GM21390 (cell line): Measurements from ENCODE around the gene PTPN14.

Experiments used
- ATAC-seq: cut with Tn5 transposase; IDR thresholded peaks from one replicate; pipeline ENCODE4 v1.9.1; 2021; ENCODE audit not compliant: unreplicated experiment

The PTPN14 gene

DNA sequence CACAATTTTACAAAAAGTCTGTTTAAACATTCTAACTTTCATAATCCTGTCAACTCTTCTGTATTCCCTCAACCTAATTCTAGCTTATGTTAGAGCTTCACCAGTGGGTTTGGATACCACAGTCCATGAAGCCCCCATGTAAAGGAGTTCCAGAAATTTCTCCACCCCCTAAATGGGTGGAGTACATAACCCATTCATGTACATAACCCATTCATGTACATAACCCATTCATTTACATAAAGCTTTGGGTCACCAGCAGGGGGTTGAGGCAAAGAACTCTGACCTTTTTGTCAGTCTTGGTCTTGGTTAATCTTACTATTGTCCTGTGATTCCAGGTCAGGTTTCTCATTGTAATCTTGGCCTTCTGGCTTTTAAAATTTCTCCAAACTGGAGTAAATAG lies 208.9 kb downstream of the PTPN14 start:
- no peak for ATAC-seq

GRCh38 chr1:214341932-214342331 lies 209.5 kb downstream of the PTPN14 start:
- ATAC-seq, result no peak

GRCh38 chr1:214341459-214341858 lies 209.9 kb downstream of the PTPN14 start:
- no peak for ATAC-seq

DNA sequence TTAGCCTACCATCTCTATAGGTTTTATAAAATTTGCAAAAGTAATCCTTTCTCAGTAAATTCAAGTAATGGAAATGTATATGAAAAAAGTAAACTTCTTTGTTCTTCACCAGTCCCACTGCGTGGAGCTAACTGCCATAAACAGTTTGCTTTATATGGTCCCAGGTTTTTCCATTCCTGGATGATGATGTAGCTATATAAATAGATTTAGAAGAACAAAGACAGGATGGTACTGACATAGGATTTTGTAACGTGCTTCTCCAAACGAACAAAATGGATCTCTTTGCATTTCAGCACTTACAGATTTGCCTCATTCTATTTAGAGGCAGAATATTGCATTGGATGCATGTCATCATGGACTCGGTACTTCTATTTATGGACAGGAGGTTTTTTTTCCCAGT lies 213.2 kb downstream of the PTPN14 start:
- ATAC-seq, result no peak

- ATAC-seq, result no peak
Observed at GRCh38 chr1:214337511-214337910, 213.9 kb downstream of the PTPN14 start.

DNA sequence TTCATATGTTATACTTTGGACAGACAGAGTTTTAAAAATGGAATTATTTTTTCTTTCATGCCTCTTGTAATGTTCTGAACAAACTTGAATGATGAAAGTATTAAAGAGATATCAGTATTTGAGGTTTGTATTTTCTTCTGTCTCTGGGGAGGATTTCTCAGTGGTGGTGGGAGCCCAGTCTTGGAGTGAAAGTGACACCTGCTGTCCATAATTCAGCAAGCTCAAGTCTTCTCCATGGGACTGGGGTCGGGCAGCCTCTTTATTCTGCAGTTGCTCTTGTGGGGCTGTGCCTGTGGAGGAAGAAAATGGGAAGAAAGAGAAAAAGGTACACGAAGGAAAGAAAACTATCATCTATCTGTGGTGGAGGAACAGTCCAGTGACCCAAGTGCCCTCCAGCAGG lies 214.4 kb downstream of the PTPN14 start:
- no peak for ATAC-seq

- ATAC-seq, result no peak
Observed at GRCh38 chr1:214335567-214335966, 215.8 kb downstream of the PTPN14 start.

DNA sequence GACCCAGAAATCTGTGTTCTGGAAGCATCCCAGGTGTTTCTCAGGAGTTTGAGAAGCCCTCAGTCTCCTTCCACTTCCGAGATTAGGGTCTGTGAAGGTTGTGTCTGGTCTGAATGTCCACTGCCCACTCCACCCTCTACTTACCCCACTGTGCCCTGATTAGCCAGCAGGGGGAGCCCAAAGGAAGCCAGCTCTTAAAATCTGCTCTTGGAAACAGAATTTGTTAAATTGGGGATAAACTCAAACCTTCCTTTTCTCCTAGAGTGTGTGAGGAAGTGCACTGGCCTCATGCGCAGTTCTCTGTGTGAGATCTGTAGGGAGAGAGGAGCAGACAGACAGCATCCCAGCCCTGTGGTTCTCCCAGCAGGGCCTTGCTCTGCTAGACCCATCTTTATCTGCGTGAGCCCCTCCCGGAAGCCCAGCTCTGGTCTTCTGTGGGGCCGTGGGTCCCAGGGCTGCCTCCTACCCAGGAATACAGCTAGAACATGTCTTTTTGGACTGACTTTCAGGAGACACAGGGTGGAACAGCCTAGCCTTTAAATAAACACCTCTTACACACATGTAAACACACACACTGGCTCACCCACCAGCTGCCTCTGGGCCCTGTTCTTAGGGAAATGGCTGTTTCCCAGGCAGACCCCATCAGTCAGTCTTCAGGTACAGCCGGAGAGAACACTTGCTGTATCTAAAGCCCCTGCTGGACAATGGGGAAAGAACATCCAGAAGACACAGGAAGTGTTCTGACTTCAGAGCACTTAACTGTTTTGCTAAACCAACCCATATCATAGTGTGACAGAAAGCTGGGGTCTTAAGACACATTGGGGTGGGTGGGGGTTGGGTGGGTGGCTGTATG lies 218.2 kb downstream of the PTPN14 start:
- peak; percentile 38 for ATAC-seq

- no peak for ATAC-seq
Observed at GRCh38 chr1:214331827-214332423, 219.5 kb downstream of the PTPN14 start.

GRCh38 chr1:214331180-214331579 lies 220.2 kb downstream of the PTPN14 start:
- no peak for ATAC-seq

- ATAC-seq, result no peak
Observed at GRCh38 chr1:214330715-214331114, 220.7 kb downstream of the PTPN14 start.

- no peak for ATAC-seq
Observed at GRCh38 chr1:214330222-214330621, 221.2 kb downstream of the PTPN14 start.

GRCh38 chr1:214329470-214330220 lies 221.8 kb downstream of the PTPN14 start:
- ATAC-seq, result no peak

GRCh38 chr1:214328770-214329469 lies 222.5 kb downstream of the PTPN14 start:
- peak; percentile 85 for ATAC-seq

- no peak for ATAC-seq
Observed at GRCh38 chr1:214327514-214327913, 223.9 kb downstream of the PTPN14 start.

- peak; percentile 35 for ATAC-seq
Observed at GRCh38 chr1:214326406-214326805, 225.0 kb downstream of the PTPN14 start.

DNA sequence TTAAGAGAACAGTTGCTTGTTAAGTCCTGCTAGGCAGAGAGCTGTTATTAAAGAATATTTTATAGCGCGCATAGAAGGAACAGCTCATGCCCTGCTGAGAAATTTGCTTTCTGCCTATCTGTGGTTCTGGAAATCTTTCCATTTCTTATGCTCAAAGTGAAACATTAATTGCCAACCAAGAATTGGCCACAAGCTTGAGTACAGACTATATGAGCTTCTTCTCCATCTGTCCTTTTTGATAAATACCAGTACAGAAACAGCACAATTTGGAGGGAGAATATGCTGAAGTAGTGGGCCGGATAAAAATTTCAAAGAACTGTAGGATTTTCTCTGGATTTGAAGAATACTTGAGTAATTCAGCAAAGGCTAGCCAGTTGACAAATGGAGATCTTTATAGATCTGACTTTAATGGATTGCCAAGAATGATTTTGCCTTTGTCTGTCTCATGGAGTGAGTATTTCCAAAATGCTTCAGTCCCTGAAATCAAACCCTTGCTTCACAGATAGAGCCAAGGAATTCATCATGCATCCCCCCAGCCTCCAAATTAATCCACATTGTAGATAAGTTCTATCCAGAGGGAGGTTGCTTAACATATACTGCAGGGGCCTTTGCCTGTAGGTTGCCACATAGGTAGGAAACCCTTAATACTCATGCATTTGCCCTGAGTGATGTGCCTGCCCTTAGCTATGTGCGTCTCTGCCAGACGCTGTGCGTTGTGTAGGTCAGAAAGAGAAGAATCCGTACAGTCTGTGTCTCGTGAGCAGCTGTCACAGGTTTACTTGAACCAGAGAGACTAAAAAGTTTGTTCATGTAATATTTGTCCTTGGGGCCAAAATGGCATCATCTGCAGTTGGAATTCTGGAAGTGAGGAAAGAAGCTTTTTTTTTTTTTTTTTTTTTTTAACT lies 226.3 kb downstream of the PTPN14 start:
- no peak for ATAC-seq

DNA sequence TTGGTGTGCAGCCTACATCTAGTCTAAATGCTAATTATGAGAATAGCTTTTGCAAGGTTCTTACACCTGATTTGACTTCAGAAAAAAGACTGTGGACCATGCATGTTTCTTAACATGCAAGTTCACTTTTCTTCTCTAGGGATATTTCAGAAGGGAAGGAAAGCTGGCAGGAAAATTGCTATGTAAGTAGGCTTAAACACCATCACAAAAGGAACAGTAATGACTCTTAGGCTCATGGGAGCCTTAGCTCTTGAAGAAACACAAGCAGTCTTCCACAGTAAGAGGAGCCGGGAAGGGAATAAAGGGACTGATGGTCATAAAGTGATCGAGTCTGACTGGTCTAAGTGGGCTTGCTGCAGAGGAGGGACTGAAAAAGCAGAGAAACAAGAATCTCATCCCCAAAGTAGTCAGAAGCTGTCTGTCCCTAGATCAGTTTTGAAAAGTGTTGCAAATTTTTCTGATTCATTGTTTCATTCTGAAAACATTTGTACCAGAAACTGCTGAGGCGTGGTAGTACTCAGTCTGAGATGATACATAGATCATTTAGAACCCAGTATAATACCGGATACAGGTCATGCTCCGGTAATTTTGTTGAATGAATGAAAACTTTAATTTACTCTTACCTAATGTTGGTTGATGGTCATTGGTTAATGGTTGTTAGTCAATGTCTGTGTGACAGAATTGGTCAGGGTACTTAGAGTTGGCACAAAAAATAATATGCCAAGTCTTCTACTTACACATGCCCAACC lies 229.5 kb downstream of the PTPN14 start:
- ATAC-seq, result peak; percentile 83

GRCh38 chr1:214319938-214320337 lies 231.5 kb downstream of the PTPN14 start:
- no peak for ATAC-seq
